Right lobe of liver (tissue), 4 donors: Measurements from ENCODE around the gene CHST1.

Experiments
- POLR2A ChIP-seq: fragments of 450-650 bp; IDR thresholded peaks from one replicate; pipeline ENCODE4 v1.6.1; 2017; ENCODE audit warnings: antibody characterized with exemption, mild to moderate bottlenecking
- TF ChIP-seq, protein P1 (sequence below), 4 donors: fragments of 200-600 bp in 3 of 4; fragments of 450-650 bp in 1 of 4; IDR thresholded peaks; one replicate each; pipeline versions ENCODE4 v1.5.1 to v1.8.0; 2016 to 2022; ENCODE audit warnings: antibody characterized with exemption in 4 of 4, mild to moderate bottlenecking in 2 of 4
- donor health status: DM: no; HTN: no; CAD: no.
- donor health status: DM: no; HTN: no; CAD: no.
- donor health status: DM: no; HTN: yes; CAD: no.

DNA sequence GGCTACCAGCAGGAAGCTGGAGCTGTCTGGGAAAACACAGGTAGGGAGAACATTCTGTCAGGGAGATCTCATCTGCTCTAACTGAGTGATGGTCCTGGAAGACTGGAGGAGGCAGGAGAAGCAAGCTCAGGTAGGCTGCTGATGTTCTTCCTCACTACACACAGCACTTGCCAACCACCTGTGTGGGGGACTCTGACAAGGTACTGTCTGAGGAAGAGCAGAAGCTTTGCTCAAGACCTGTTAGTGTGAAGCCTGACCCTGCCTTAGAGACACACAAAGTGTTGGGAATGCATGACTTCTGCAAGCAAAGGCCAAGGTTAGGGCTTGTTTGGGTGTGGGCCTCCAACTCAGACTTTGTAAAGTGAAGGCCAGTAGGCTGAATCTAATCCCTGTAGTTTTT lies 46.5 kb downstream of the CHST1 start:
- TF ChIP-seq, protein P1, sequence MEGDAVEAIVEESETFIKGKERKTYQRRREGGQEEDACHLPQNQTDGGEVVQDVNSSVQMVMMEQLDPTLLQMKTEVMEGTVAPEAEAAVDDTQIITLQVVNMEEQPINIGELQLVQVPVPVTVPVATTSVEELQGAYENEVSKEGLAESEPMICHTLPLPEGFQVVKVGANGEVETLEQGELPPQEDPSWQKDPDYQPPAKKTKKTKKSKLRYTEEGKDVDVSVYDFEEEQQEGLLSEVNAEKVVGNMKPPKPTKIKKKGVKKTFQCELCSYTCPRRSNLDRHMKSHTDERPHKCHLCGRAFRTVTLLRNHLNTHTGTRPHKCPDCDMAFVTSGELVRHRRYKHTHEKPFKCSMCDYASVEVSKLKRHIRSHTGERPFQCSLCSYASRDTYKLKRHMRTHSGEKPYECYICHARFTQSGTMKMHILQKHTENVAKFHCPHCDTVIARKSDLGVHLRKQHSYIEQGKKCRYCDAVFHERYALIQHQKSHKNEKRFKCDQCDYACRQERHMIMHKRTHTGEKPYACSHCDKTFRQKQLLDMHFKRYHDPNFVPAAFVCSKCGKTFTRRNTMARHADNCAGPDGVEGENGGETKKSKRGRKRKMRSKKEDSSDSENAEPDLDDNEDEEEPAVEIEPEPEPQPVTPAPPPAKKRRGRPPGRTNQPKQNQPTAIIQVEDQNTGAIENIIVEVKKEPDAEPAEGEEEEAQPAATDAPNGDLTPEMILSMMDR (IDR thresholded peaks at IDR 0.05): no peak
- TF ChIP-seq POLR2A: no peak
